HG03108 (cell line): ENCODE results near the gene SPECC1.
"Not testable (repeated sequence)": the region's sequence is repeated elsewhere in the genome, so short reads cannot be mapped to it uniquely, and the experiment has no call there.

ENCODE experiments used
- ATAC-seq: cut with Tn5 transposase; IDR thresholded peaks from one replicate; pipeline ENCODE4 v1.9.1; 2021; ENCODE audit warnings: moderate library complexity; ENCODE audit not compliant: unreplicated experiment

Gene SPECC1

DNA sequence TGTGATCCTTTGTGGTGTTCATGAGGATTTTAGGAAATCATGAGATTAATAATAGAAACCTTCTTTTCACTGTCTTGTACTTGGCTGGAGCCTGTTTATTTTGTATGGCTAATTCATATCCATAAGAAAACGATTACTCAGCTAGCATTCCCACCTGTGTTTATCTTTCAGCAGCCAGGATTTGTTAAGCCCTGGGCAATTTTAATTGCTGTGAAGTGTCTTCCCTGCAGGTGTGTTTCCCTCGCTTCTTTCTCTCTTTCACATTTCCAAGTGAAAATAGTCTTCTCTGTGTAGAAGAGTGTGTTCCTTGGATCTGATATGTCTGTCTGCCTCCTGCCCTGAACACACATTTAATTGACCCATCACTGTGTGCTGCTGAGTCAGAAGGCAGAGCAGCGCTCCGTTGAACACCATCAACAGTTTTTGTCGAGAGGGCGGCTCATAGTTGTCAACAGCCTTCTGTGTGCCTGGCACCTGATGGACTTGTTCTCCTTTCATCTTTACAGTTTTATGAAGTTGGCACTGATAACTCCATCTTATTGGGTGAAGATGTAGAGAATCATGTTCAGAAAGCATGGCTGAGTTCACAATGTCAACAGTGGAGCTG lies 83.2 kb downstream of the SPECC1 start:
- ATAC-seq, result no peak

DNA sequence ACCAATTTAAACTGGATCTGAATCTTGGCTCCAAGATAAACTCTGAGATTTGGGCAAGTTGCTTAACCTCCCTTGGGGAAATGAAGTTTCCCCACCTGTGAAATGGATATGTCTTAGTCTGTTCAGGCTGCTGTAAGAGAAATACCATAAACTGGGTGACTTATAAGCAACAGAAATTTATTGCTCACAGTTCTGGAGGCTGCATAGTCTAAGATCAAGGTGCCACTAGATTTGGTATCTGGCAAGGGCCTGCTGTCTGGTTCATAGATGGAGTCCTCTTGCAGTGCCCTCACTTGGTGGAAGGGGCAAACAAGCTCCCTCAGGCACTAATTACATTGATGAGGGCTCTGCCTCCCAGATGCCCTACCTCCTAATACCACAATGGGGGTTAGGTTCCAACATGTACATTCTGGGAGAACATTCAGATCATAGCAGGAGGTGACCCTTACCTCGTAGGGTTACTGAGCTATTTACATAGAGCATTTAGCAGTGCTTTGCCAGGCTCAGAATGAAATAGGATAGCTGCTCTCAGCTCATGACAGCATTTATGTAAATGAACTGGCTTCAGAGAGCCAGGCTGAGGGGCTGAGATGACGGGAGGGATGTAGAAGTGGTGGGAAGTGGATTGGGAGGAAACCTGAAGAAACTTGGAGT lies 83.9 kb downstream of the SPECC1 start:
- ATAC-seq, result no peak

DNA sequence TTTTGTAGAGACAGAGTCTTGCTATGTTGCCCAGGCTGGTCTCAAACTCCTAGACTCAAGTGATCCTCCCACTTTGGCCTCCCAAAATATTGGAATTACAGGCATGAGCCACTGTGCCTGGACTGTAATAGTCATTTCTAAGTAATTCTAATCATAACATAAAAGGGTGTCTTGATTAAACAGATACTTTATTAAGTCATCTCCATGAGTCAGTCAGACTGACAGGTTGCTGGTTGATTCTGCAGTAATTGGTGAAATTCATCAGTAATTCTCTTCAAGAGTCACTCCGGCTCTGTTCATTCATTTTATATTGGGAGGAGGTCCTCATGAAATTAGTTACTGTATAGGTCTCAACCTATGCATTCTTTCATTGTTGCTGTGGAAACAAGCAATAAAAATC lies 85.6 kb downstream of the SPECC1 start:
- no peak for ATAC-seq

DNA sequence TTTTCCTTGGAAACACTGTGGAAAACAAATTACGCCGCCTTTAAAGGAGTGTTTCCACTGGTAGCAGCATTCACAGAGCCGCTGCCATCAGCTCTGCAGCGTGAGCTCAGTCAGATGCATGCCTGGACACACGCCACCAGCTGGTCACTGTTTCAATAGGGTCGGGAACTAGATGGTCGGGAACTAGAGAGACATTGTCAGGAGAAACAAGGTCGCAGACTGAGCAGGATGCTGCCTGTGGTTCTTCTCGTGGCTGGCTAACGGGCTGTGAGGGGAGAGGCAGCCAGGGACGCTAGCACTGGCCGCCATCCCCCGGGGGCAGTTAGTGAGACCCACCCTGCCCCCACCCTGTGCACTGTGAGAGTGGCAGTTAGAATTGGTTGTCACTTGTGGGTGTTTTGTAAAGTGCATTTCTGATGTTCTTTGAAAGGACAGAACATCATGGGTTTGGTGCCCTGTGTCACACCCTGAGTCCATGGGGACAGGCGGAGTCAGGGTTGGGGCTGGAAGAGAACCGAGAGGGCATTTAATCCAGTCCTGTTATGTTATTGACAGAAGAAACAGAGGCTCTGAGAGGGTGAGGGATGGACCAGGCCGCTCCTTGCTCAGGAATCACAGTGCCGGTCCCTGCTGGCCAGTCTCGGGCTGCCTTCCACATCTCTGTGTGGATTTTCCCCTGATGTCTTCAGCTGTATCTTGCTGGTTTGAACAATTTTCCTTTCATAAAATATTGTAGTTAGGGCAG lies 86.3 kb downstream of the SPECC1 start:
- ATAC-seq, result no peak

DNA sequence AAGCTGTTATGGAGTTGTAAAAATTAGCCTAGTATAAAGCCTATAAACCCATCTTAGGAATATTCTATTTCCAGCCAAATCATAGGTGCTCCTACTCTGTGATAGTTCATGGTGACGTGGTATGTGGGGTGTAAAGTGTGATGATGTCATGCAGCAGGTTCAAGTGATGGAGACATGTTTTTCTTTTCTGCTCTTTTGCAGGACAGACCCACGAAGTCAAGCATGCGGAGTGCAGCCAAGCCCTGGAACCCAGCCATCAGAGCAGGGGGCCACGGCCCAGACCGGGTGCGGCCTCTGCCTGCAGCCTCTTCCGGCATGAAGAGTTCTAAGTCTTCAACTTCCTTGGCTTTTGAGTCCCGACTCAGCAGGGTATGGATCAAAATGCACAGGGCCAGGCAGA lies 87.3 kb downstream of the SPECC1 start:
- no peak for ATAC-seq

DNA sequence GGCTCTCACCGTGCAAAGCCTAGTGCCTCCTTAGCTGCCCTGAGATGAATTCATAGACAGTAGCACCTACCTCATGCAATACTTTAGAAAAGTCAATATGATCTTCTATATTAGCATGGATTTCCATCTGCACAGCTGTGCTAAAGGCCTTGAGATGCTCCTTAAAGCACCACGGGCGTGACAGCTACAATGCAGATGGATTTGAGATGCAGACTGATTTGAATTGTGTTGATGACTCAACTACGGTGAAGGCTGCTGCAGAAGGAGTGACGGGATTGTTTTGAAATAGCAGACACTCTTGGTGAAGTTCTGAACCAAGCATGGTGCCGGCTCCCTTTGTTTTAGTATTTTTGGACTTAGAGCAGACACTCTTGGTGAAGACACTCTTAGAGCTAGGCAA lies 88.2 kb downstream of the SPECC1 start:
- ATAC-seq, result no peak

DNA sequence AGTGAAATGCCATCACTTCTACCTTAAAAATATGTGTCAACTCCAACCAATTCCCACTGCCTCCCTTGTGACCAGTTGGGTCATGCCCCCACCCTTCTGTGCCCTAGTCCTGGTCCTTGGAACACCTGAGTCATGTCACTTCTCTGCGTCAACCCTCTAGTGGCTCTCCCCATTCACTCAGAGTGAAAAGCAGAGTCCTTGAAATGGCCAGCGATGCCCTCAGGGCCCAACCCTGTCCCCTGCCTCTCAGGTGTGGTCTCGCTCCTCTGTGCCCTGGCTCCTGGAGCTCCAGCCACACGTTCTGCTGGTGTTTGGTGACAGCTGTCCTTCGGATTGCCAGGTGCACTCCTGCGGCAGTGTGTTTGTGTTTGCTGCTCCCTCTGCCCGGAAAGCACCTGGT lies 89.2 kb downstream of the SPECC1 start:
- ATAC-seq, result no peak

DNA sequence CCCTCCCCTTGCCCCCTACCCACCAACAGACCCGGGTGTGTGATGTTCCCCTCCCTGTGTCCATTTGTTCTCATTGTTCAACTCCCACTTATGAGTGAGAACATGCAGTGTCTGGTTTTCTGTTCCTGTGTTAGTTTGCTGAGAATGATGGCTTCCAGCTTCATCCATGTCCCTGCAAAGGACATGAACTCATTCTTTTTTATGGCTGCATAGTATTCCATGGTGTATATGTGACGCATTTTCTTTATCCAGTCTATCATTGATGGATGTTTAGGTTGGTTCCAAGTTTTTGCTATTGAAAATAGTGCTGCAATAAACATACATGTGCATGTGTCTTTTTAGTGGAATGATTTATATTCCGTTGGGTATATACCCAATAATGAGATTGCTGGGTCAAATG lies 91.6 kb downstream of the SPECC1 start:
- not testable (repeated sequence) for ATAC-seq

DNA sequence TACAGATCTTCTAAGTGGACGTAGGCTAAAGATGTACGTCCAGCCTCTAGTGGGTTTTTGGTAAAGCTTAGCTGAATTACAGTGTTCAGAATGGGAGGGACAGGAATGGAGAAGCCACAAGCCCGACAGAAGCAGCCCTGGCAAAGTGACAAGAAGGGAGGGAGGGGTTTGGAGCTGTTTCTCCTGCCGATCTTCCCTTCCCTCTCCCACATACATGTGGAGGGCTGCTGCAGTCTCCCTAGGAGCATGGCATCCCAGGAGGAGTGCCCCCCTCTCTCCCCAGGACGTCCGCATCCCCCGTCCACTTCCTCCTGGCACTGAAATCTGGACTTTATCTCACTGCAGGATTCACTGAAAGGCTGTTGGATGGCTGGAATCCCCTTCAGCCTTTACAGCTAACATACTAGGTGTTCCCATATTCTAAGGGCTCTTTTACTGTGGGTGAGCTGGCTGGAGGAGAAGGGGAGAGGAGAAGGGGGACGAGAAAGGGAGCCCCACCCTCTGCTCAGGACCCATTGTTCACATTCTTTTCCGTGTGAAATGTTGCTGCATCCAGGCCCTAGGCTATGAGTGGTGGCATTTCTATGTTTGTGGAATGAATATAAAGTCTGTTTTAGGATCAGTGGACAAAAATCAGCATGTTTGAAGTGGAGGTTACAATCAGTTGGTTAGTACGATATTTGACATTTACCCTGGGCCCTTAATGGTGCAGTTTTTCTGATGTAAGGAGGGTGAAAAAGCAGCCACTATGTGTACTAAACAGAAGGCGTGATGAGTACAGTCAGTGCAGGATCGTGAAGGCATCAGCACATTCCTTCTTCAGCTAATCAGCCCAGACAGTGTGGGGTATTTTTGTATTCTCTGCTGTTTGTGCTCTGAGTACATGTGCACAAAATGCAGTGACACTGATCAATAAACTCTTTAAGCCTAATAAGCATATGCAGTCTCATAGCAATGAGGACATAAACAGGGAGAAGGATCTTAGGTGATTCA lies 94.6 kb downstream of the SPECC1 start:
- ATAC-seq, result no peak

DNA sequence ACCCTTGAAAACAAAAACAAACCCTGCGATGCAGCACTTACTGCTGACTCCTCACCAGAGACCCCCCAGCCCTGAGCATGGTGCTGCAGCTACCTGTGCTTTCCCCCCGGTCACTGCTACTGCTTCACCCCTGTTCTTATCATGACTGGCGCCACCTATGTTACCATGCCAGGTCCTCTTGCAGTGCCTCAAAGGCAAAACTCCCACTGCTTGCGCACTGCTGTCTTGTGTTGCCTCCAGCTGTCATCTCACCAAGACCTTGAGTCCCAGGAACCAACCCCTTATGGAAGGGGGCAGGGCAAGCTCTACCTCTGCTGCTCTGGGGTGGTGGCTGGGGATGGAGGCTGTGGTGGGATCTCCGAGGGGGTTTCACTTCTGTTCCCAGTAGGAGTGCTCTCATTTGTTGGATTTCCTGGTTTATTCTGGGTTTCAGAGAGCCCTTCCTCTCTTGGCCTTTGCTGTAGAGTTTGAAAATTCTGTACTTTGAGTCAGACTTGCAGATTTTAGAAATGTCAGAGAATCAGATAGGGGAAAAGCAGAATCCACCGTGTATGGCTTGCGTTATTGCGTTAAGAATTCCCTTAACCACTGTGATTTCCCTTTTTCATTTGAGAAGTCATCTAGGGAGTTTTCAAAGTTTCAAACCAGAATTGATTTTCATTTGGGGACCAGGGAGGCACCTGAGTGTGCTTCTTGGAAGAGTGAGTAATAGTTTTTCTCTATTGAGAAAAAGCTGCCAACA lies 96.6 kb downstream of the SPECC1 start:
- ATAC-seq, result no peak

DNA sequence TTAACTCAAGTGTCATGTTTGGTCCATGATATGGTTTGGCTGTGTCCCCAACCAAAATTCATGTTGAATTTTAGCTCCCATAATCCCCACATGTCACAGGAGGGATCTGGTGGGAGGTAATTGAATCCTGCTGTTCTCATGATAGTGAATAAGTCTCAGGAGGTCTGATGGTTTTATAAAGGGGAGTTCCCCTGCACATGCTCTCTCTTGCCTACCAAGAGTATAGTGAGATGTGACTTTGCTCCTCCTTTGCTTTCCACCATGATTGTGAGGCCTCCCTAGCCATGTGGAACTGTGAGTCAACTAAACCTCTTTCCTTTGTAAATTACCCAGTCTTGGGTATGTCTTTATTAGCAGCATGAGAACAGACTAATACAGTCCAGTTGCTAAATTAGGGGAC lies 97.3 kb downstream of the SPECC1 start:
- not testable (repeated sequence) for ATAC-seq

DNA sequence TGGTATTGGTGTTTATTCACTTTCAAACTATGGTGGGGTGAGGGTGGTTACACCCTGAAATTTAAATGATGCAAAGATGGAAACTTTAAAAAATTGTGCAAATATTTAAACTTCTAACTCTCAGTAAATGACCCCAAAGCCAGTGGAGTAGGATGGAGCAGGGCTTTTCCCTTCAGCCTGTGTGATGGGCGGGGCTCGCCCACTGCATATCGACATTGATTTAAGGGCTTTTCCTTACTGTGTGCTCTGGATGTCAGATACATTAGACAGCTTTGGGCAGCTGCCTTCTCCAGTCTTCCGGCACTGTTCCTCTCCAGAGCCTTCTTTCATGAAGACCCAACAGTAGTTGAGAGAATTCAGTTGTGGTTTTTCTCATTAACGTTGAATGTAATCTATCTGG lies 99.9 kb downstream of the SPECC1 start:
- no peak for ATAC-seq

DNA sequence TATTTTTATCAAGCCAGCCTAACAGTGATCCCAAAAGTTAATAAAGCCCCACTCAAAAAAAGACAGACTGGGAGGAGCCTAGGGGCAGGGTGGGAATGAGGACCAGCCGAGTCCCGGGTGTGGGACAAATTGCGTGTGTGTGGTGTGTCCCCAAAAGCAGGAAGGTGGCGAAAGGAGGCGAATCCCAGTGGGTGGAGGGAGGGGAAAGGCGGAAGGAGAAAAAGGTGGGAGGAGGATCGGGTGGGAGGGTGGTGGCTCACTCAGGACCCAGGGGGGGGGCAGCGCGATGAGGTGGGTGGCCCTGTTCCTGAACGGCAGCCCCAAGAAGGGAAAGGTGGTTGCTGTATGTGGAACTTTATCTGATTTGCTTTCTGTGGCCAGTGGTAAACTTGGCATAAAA lies 102.4 kb downstream of the SPECC1 start:
- no peak for ATAC-seq

DNA sequence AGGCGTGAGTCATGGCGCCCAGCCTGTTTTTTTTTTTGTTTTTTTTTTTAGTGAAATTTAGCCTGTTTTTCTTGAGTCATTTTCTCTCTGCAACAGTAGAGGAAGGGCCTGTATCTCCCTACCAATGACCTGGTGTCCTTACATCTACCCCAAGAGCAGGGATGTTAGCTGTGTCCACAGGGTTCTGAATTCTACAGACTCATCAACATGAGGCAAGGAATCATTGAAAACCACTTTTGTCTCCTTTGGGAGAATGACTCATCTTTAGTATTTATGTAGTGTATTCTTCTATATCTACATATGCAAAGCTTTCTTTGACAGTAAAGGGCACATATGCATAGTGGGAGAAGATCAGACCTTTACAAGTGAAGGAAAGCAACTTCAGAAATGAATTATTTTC lies 105.3 kb downstream of the SPECC1 start:
- no peak for ATAC-seq

DNA sequence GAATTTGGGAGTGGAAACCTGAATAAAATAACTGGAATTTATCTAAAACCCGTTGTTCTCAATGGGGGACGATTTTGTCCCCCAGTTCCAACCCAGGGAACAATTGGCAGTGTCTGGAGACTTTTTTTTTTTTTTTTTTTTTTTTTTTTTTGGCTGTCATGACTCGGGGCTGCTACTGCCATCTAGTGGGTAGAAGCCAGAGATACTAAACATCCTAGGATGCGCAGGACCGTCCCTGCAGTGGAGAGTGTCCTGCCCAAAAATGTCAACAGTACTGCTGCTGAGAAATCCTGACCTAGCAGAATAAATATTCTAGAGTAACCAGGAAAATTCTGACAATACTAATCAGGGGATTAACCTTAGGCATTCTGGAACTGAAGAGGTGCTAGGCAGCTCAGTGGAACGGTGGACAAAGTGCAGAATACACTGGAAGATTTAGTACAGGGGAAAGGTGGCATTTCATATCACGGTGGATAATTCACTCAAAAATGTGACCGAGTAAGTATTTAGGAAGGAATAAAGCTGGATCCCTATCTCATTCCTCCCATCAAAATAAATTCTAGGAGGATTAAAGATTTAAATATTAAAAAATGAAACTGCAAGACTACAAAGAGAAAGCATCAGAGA lies 107.6 kb downstream of the SPECC1 start:
- no peak for ATAC-seq

DNA sequence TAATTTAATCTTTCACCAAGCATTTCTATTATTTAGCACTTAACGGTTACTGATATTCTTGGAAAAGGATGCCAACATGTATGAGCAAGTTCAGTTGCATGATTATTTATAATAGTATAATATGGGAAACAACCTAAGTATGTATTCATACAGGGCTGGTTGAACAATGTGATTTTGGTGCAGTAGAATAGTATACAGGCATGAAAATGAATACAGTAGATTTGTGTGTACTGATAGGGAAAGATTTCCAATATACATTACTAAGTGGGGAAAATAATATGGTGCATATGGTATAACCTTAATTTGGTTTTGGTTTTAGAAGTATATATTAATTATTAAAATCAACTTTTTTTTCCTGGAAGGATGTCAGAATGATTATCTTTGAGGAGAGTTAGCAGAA lies 109.1 kb downstream of the SPECC1 start:
- ATAC-seq, result no peak

DNA sequence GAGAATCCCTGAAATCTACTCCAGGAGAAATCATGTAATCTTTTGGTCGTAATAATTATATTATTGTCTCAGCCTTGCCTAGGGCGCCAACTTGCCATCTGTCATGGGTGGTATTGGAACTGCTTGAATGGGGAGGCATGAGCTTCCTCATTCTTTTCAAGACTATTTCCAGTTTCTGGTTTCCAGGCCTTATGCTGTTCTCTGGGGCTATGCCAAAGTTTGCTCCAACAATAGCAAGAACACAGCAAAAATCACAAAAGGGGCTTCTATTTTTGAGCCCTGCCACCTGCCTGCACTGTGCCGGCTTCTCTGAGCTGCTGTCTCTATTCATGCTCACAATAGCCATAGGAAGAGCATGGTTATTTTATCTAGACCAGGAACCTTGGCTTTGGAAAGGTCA lies 111.7 kb downstream of the SPECC1 start:
- no peak for ATAC-seq

DNA sequence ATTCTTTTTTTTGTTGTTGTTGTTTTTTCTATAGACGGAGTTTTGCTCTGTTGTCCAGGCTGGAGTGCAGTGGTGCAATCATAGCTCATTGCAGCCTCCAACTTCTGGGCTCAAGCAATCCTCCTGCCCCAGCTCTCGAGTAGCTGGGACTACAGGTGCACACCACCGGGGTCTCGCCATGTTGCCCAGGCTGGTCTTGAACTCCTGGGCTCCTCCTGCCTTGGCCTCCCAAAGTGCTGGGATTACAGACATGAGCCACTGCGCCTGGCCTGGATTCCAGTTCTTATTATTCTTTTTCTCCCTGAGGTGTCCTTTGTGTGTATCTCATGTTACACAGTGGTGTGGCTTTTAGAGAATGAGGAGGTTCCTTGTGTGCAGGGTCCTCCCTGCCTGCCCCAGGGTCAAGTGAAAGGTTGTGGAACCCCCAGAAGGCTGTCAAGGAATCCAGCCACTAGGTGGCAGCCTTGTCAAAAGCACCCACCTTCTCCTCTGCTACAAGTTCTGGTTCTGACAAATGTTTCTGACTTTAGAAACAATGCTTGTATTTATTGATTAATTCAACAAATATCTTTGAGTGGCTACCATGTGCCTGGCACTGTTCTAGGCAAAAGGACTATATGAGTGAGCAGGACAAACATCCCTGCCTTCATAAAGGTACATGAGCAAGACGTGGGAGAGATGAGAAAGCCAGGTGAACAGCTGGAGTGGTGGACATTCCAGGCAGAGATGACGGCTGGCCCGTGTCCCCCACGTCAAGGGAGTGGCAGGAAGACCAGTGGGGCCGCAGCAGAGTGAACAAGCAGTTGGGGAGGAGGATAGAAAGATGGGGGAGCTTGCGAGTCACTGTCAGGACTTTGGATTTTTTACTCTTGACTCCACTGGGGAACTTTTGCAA lies 112.4 kb downstream of the SPECC1 start:
- ATAC-seq, result no peak

DNA sequence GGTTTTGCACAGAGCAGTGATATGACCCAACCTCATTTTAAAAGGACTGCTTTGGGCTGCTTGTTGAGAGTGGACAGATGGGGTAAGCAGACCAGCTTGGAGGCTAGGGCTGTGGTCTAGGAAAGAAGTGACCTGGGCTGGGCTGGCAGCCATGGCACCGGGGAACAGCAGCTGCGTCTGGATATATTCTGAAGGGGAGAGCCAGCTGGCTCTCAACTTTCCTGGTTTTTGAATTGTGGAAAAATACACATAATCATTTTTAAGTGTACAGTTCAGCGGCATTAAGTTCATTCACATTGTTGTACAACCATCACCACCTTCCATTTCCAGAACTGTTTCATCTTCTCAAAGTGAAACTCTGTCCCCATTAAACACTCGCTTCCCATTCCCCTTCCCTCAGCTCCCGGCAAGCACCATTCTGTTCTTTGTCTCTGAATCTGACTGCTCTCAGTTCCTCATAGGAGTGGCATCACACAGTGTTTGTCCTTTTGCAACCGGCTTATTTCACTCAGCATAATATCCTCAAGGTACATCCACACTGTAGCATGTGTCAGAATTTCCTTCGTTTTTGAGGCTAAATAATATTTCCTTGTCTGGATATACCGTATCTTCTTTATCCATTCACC lies 113.2 kb downstream of the SPECC1 start:
- no peak for ATAC-seq
